HepG2 (cell line): ENCODE measurements around the gene GGTLC1.

Source experiments
- ATF1 ChIP-seq: IDR thresholded peaks from 2 replicates; pipeline ENCODE4 v1.6.1; 2016; ENCODE audit warnings: mild to moderate bottlenecking, control low read depth
- CTCF ChIP-seq: sonication (generic); formaldehyde crosslinking; IDR thresholded peaks from 2 replicates; pipeline ENCODE4 v1.5.0; 2020; ENCODE audit warnings: mild to moderate bottlenecking, missing genetic modification reagents, moderate library complexity
- E2F1 ChIP-seq: sonication (generic); formaldehyde crosslinking; IDR thresholded peaks from 2 replicates; pipeline ENCODE4 v1.5.0; 2020; ENCODE audit warnings: missing genetic modification reagents
- EP300 ChIP-seq, 3 experiments: sonication (generic) in 1 of 3; formaldehyde crosslinking in 1 of 3; IDR thresholded peaks; 2 replicates each; pipeline versions ENCODE4 v1.5.1 to v1.6.1; 2011 to 2020; ENCODE audit warnings: low read depth in 2 of 3, low read length in 2 of 3, borderline replicate concordance in 1 of 3, improper control_type of control experiment in 1 of 3, mild to moderate bottlenecking in 1 of 3, missing genetic modification reagents in 1 of 3, moderate library complexity in 1 of 3
- HNRNPH1 ChIP-seq: fragments of 200-400 bp; formaldehyde crosslinking; optimal IDR thresholded peaks from 2 replicates; pipeline ENCODE3; 2017; ENCODE audit warnings: mild to moderate bottlenecking, low read depth, low read length
- POLR2AphosphoS5 ChIP-seq: IDR thresholded peaks from 2 replicates; pipeline ENCODE4 v1.6.1; 2012; ENCODE audit warnings: low read depth, low read length
- PRDM4 ChIP-seq: sonication (generic); formaldehyde crosslinking; IDR thresholded peaks from 2 replicates; pipeline ENCODE4 v1.9.0; 2021; ENCODE audit warnings: missing genetic modification reagents, borderline replicate concordance
- TGIF2 ChIP-seq: IDR thresholded peaks from 2 replicates; pipeline ENCODE4 v1.6.1; 2016; ENCODE audit warnings: control low read depth, missing compliant biosample characterization
- THRA ChIP-seq: sonication (generic); formaldehyde crosslinking; IDR thresholded peaks from 2 replicates; pipeline ENCODE4 v1.4.0; 2020; ENCODE audit warnings: missing genetic modification reagents, borderline replicate concordance
- ZBTB1 ChIP-seq: sonication (generic); formaldehyde crosslinking; IDR thresholded peaks from 2 replicates; pipeline ENCODE4 v1.4.0; 2020; ENCODE audit warnings: missing genetic modification reagents, borderline replicate concordance
- ZNF382 ChIP-seq: sonication (generic); formaldehyde crosslinking; IDR thresholded peaks from 2 replicates; pipeline ENCODE4 v1.5.0; 2020; ENCODE audit warnings: missing genetic modification reagents, mild to moderate bottlenecking, borderline replicate concordance
- ZNF414 ChIP-seq: sonication (generic); formaldehyde crosslinking; IDR thresholded peaks from 2 replicates; pipeline ENCODE4 v1.5.0; 2020; ENCODE audit warnings: missing genetic modification reagents

GRCh38 chr20:24007073-24007595 lies 18.6 kb upstream of the GGTLC1 start:
- TF ChIP-seq E2F1 (CRISPR knock-in tag), result no peak
- TF ChIP-seq ZNF414 (CRISPR knock-in tag), result no peak
- TF ChIP-seq ZNF382 (CRISPR knock-in tag), result no peak
- no peak for TF ChIP-seq THRA
- no peak for TF ChIP-seq POLR2AphosphoS5
- no peak for TF ChIP-seq CTCF (CRISPR knock-in tag)
- no peak for TF ChIP-seq PRDM4
- no peak for TF ChIP-seq ZBTB1 (CRISPR knock-in tag)
- TF ChIP-seq HNRNPH1, result no peak
- TF ChIP-seq EP300 (IDR thresholded peaks at IDR 0.05; ENCODE audit: low read depth in 2 of 2, low read length in 2 of 2), result no peak
- TF ChIP-seq EP300 (CRISPR knock-in tag; IDR thresholded peaks at IDR 0.05; ENCODE audit: borderline replicate concordance), result no peak
- no peak for TF ChIP-seq TGIF2 (CRISPR knock-in tag)
- no peak for TF ChIP-seq ATF1 (CRISPR knock-in tag)
